ENCODE measurements around the gene CYS1. TPM values are rescaled to one million over a fixed set of nuclear protein-coding genes. Genes with fewer than 3 reads are reported as not detected.
"Not testable (repeated sequence)": the region's sequence is repeated elsewhere in the genome, so short reads cannot be mapped to it uniquely, and the experiment has no call there.

CYS1 gene
- total RNA-seq, 1 donor from 2014 or later: 0.63 TPM

- Mint-ChIP-seq H3K36me3 (ENCODE audit: low read depth) (no peaks in the 10 kb centered on the region), H3K27ac (no peak overlapping the region), H3K4me3 (no peak overlapping the region), H3K9me3 (no peaks in the 10 kb centered on the region), H3K27me3 (no peaks in the 10 kb centered on the region), H3K4me1 (no peaks in the 10 kb centered on the region)
- DNase-seq: no peak
- intact Hi-C loops (cut with micrococcal nuclease): no loop called here
These were observed 29.1 kb upstream of the CYS1 start for GRCh38 chr2:10109311-10109710.

GRCh38 chr2:10104906-10105305 lies 24.7 kb upstream of the CYS1 start:
- H3K4me3 Mint-ChIP-seq; intact Hi-C loops (cut with micrococcal nuclease); DNase-seq; H3K27ac Mint-ChIP-seq; H3K36me3 Mint-ChIP-seq (ENCODE audit: low read depth); H3K9me3 Mint-ChIP-seq; H3K4me1 Mint-ChIP-seq: not testable (repeated sequence)
- peaks cover 16% of the 10 kb centered on the region for H3K27me3 Mint-ChIP-seq

- DNase-seq: no peak
- no peaks in the 10 kb centered on the region for H3K4me1 Mint-ChIP-seq
- intact Hi-C loops (cut with micrococcal nuclease): no loop called here
- no peaks in the 10 kb centered on the region for H3K9me3 Mint-ChIP-seq
- peaks cover 17% of the 10 kb centered on the region for H3K27me3 Mint-ChIP-seq
- H3K27ac Mint-ChIP-seq: no peak overlapping the region
- no peak overlapping the region for H3K4me3 Mint-ChIP-seq
- H3K36me3 Mint-ChIP-seq (ENCODE audit: low read depth): no peaks in the 10 kb centered on the region
These were observed 23.0 kb upstream of the CYS1 start for GRCh38 chr2:10103179-10103578.

GRCh38 chr2:10101491-10101890 lies 21.3 kb upstream of the CYS1 start:
- Mint-ChIP-seq H3K27ac (no peak overlapping the region), H3K4me3 (no peak overlapping the region), H3K27me3 (peaks cover 28% of the 10 kb centered on the region), H3K4me1 (peaks cover 7% of the 10 kb centered on the region), H3K9me3 (no peaks in the 10 kb centered on the region), H3K36me3 (ENCODE audit: low read depth) (no peaks in the 10 kb centered on the region)
- intact Hi-C loops (cut with micrococcal nuclease): no loop called here
- no peak for DNase-seq

GRCh38 chr2:10097352-10098148 lies 17.3 kb upstream of the CYS1 start:
- intact Hi-C loops (cut with micrococcal nuclease): loop anchor here (1.0 kb wide), 2 partner anchors 16 to 25 kb away; no protein-coding TSS in a partner anchor
- Mint-ChIP-seq H3K27me3 (peaks cover 36% of the 10 kb centered on the region), H3K27ac (no peak overlapping the region), H3K36me3 (ENCODE audit: low read depth) (no peaks in the 10 kb centered on the region), H3K9me3 (peaks cover 2% of the 10 kb centered on the region), H3K4me3 (no peak overlapping the region), H3K4me1 (peaks cover 7% of the 10 kb centered on the region)
- peak; percentile 81 for DNase-seq

- peaks cover 6% of the 10 kb centered on the region for H3K36me3 Mint-ChIP-seq (ENCODE audit: low read depth)
- peaks cover 9% of the 10 kb centered on the region for H3K9me3 Mint-ChIP-seq
- intact Hi-C loops (cut with micrococcal nuclease): loop anchor here (1.0 kb wide), 2 partner anchors 15 to 24 kb away; no protein-coding TSS in a partner anchor
- H3K4me1 Mint-ChIP-seq: peaks cover 10% of the 10 kb centered on the region
- H3K27ac Mint-ChIP-seq: no peak overlapping the region
- no peak overlapping the region for H3K4me3 Mint-ChIP-seq
- peaks cover 37% of the 10 kb centered on the region for H3K27me3 Mint-ChIP-seq
- no peak for DNase-seq
These were observed 16.4 kb upstream of the CYS1 start for GRCh38 chr2:10096641-10097040.

- H3K4me3 Mint-ChIP-seq: no peak overlapping the region
- no peak for DNase-seq
- peaks cover 9% of the 10 kb centered on the region for H3K9me3 Mint-ChIP-seq
- H3K4me1 Mint-ChIP-seq: peaks cover 14% of the 10 kb centered on the region
- peaks cover 6% of the 10 kb centered on the region for H3K36me3 Mint-ChIP-seq (ENCODE audit: low read depth)
- H3K27me3 Mint-ChIP-seq: peaks cover 35% of the 10 kb centered on the region
- peak overlapping the region; percentile 44 for H3K27ac Mint-ChIP-seq
- intact Hi-C loops (cut with micrococcal nuclease): no loop called here
These were observed 15.0 kb upstream of the CYS1 start for GRCh38 chr2:10095175-10095574.

- DNase-seq: no peak
- Mint-ChIP-seq H3K4me1 (peaks cover 14% of the 10 kb centered on the region), H3K27me3 (peaks cover 41% of the 10 kb centered on the region)
These were observed 14.1 kb upstream of the CYS1 start for GRCh38 chr2:10094271-10094814.

GRCh38 chr2:10091889-10092244 lies 11.7 kb upstream of the CYS1 start:
- intact Hi-C loops (cut with micrococcal nuclease); H3K9me3 Mint-ChIP-seq: not testable (repeated sequence)
- peaks cover 43% of the 10 kb centered on the region for H3K27me3 Mint-ChIP-seq

More at GRCh38 chr2:10094271-10094814, 14.1 kb upstream of the CYS1 start:
- H3K27ac Mint-ChIP-seq: no peak overlapping the region
- peaks cover 9% of the 10 kb centered on the region for H3K9me3 Mint-ChIP-seq
- H3K36me3 Mint-ChIP-seq (ENCODE audit: low read depth): peaks cover 6% of the 10 kb centered on the region
- intact Hi-C loops (cut with micrococcal nuclease): no loop called here
- no peak overlapping the region for H3K4me3 Mint-ChIP-seq

GRCh38 chr2:10091182-10091888 lies 11.1 kb upstream of the CYS1 start:
- Mint-ChIP-seq H3K27ac (no peak overlapping the region), H3K27me3 (peaks cover 44% of the 10 kb centered on the region), H3K36me3 (ENCODE audit: low read depth) (peaks cover 6% of the 10 kb centered on the region), H3K4me3 (peak overlapping the region; percentile 37), H3K4me1 (peaks cover 7% of the 10 kb centered on the region), H3K9me3 (peaks cover 9% of the 10 kb centered on the region)
- peak; percentile 67 for DNase-seq
- intact Hi-C loops (cut with micrococcal nuclease): no loop called here

More at GRCh38 chr2:10091889-10092244, 11.7 kb upstream of the CYS1 start:
- not testable (repeated sequence) for H3K4me1 Mint-ChIP-seq; H3K36me3 Mint-ChIP-seq (ENCODE audit: low read depth); H3K27ac Mint-ChIP-seq; DNase-seq; H3K4me3 Mint-ChIP-seq

DNA sequence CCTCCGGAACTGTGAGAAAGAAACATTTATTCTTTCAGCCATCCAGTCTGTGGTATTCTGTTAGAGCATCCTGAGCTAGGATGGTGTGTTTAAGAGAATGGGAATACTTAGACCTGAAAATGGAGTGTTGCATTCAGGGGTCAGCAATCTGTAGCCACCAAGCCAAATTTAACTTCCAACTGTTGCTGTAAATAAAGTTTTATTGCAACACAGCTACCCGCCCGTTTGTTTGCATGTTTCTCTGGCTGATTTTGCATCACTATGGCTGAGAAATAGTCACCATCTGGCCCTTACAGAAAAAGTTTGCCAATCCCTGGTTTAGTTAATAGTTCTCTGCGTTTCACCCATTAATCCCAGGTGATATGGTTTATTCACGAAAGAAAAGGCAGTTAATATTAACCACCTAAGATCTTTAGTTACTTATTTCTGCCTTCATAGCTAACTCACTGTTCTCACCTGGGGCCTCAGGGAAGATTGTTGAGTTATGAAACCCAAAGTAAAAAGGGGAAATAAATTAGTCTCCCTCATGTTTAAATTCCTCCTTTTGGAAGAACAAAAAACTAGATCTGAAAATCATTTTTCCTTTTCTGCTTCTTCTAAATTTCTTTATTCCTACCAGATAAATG lies 9.5 kb upstream of the CYS1 start:
- H3K27me3 Mint-ChIP-seq: peaks cover 58% of the 10 kb centered on the region
- peaks cover 9% of the 10 kb centered on the region for H3K9me3 Mint-ChIP-seq

DNA sequence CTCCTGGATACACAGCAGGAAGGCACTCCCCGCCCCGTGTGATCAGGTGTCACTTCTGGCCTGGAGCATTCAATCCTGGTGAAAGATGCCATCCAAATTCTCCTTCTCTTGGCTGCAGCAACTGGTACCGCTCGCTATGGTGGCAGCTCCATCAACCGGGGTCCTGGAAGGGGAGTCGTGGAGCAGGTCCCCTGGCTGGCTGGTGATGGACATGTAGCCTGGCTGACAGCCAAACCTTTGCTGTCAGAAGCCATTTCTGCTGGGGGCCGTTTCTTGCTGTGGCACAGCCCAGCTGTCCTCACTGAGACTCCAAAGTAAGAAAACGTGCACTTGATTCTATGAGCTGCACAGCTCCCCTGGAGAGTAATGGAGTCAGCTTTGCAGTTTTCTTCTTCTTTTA lies 7.1 kb upstream of the CYS1 start:
- peaks cover 5% of the 10 kb centered on the region for H3K36me3 Mint-ChIP-seq (ENCODE audit: low read depth)

More for the DNA sequence above, 9.5 kb upstream of the CYS1 start:
- no peak for DNase-seq
- Mint-ChIP-seq H3K27ac (no peak overlapping the region), H3K36me3 (ENCODE audit: low read depth) (peaks cover 6% of the 10 kb centered on the region), H3K4me1 (peaks cover 7% of the 10 kb centered on the region), H3K4me3 (no peak overlapping the region)
- intact Hi-C loops (cut with micrococcal nuclease): no loop called here

GRCh38 chr2:10086950-10087349 lies 6.7 kb upstream of the CYS1 start:
- DNase-seq: no peak
- intact Hi-C loops (cut with micrococcal nuclease): no loop called here
- H3K4me3 Mint-ChIP-seq: no peak overlapping the region
- H3K9me3 Mint-ChIP-seq: peaks cover under 1% of the 10 kb centered on the region
- H3K36me3 Mint-ChIP-seq (ENCODE audit: low read depth): peaks cover under 1% of the 10 kb centered on the region
- peaks cover 69% of the 10 kb centered on the region for H3K27me3 Mint-ChIP-seq
- peaks cover 17% of the 10 kb centered on the region for H3K4me1 Mint-ChIP-seq
- H3K27ac Mint-ChIP-seq: no peak overlapping the region

More for the DNA sequence above, 7.1 kb upstream of the CYS1 start:
- Mint-ChIP-seq H3K4me1 (peaks cover 20% of the 10 kb centered on the region), H3K27ac (no peak overlapping the region), H3K4me3 (no peak overlapping the region), H3K27me3 (peaks cover 71% of the 10 kb centered on the region), H3K9me3 (peaks cover 5% of the 10 kb centered on the region)
- intact Hi-C loops (cut with micrococcal nuclease): no loop called here
- no peak for DNase-seq

- H3K4me3 Mint-ChIP-seq: no peak overlapping the region
- H3K36me3 Mint-ChIP-seq (ENCODE audit: low read depth): no peaks in the 10 kb centered on the region
- intact Hi-C loops (cut with micrococcal nuclease): no loop called here
- H3K4me1 Mint-ChIP-seq: peaks cover 20% of the 10 kb centered on the region
- H3K27me3 Mint-ChIP-seq: peaks cover 69% of the 10 kb centered on the region
- DNase-seq: no peak
- no peaks in the 10 kb centered on the region for H3K9me3 Mint-ChIP-seq
- no peak overlapping the region for H3K27ac Mint-ChIP-seq
These were observed 5.5 kb upstream of the CYS1 start for GRCh38 chr2:10085668-10086059.

Measured in activated CD4-positive, alpha-beta T cell treated with anti-CD3 and anti-CD28 coated beads, Interleukin-2, amount 10 ng/mL, durations not matched to agents 24 days and 14 days (primary cell).